GM19372 (cell line): ENCODE data around the gene DAZAP1.
"Not testable (repeated sequence)": the region's sequence is repeated elsewhere in the genome, so short reads cannot be mapped to it uniquely, and the experiment has no call there.

Source experiments
- ATAC-seq: cut with Tn5 transposase; IDR thresholded peaks from one replicate; pipeline ENCODE4 v1.9.1; 2021; ENCODE audit warnings: mild to moderate bottlenecking, low read depth, moderate library complexity; ENCODE audit not compliant: unreplicated experiment

DAZAP1 gene

GRCh38 chr19:1470305-1471009 is 63.1 kb downstream of the DAZAP1 start:
- no peak for ATAC-seq

GRCh38 chr19:1471010-1471514 is 63.7 kb downstream of the DAZAP1 start:
- ATAC-seq: no peak

- no peak for ATAC-seq
Observed at GRCh38 chr19:1471515-1472160, 64.3 kb downstream of the DAZAP1 start.

- no peak for ATAC-seq
Observed at GRCh38 chr19:1472231-1473084, 65.1 kb downstream of the DAZAP1 start.

- no peak for ATAC-seq
Observed at GRCh38 chr19:1473085-1473851, 65.9 kb downstream of the DAZAP1 start.

- no peak for ATAC-seq
Observed at GRCh38 chr19:1474011-1474764, 66.8 kb downstream of the DAZAP1 start.

GRCh38 chr19:1474765-1475351 is 67.5 kb downstream of the DAZAP1 start:
- ATAC-seq: no peak

GRCh38 chr19:1475751-1476437 is 68.5 kb downstream of the DAZAP1 start:
- ATAC-seq: no peak

- not testable (repeated sequence) for ATAC-seq
Observed at GRCh38 chr19:1477056-1477455, 69.7 kb downstream of the DAZAP1 start.

- peak; percentile 88 for ATAC-seq
Observed at GRCh38 chr19:1478934-1479707, 71.7 kb downstream of the DAZAP1 start, which contains the start of gene C19orf25. Gene C19orf25 (minus strand): TSS chr19:1479215. CDS start chr19:1478903, 312 bp downstream.

- ATAC-seq: no peak
Observed at GRCh38 chr19:1481224-1481892, 74.0 kb downstream of the DAZAP1 start.

GRCh38 chr19:1481893-1482360 is 74.5 kb downstream of the DAZAP1 start:
- no peak for ATAC-seq

GRCh38 chr19:1482361-1483130 is 75.2 kb downstream of the DAZAP1 start:
- ATAC-seq: no peak

- no peak for ATAC-seq
Observed at GRCh38 chr19:1483131-1483978, 76.0 kb downstream of the DAZAP1 start.

- ATAC-seq: no peak
Observed at GRCh38 chr19:1483979-1484428, 76.6 kb downstream of the DAZAP1 start.
